Brain pericyte (primary cell): ENCODE data around the gene ASB7.
A peak's percentile ranks its signal among the peaks of the same experiment; 100 is the strongest.

Experiments used
- DNase-seq: peaks from one replicate; pipeline ENCODE4 v3.0.0-alpha.2; 2012; ENCODE audit warnings: low read depth, low spot score

ASB7 gene

GRCh38 chr15:100596792-100597191, 5.6 kb upstream of the ASB7 start:
- no peak for DNase-seq

- no peak for DNase-seq
Observed at GRCh38 chr15:100597862-100598261, 4.5 kb upstream of the ASB7 start.

- no peak for DNase-seq
Observed at GRCh38 chr15:100598655-100599054, 3.7 kb upstream of the ASB7 start.

- no peak for DNase-seq
Observed at GRCh38 chr15:100601163-100601562, 1.2 kb upstream of the ASB7 start.

- no peak for DNase-seq
Observed at GRCh38 chr15:100601617-100602063, 749 bp upstream of the ASB7 start.

- no peak for DNase-seq
Observed at GRCh38 chr15:100602823-100603393, 519 bp downstream of the ASB7 start.

GRCh38 chr15:100612539-100612938, 10.2 kb downstream of the ASB7 start:
- no peak for DNase-seq

- DNase-seq, result no peak
Observed at GRCh38 chr15:100613208-100613607, 10.8 kb downstream of the ASB7 start.

- DNase-seq, result no peak
Observed at GRCh38 chr15:100614336-100614735, 11.9 kb downstream of the ASB7 start.

- no peak for DNase-seq
Observed at GRCh38 chr15:100614918-100615317, 12.5 kb downstream of the ASB7 start.

- no peak for DNase-seq
Observed at GRCh38 chr15:100615801-100616200, 13.4 kb downstream of the ASB7 start.

GRCh38 chr15:100616700-100617099, 14.3 kb downstream of the ASB7 start:
- DNase-seq, result no peak

- DNase-seq, result no peak
Observed at GRCh38 chr15:100623301-100623700, 20.9 kb downstream of the ASB7 start.

- DNase-seq, result peak; percentile 77
Observed at GRCh38 chr15:100627789-100628395, 25.5 kb downstream of the ASB7 start.

- no peak for DNase-seq
Observed at GRCh38 chr15:100628746-100629145, 26.4 kb downstream of the ASB7 start.

- DNase-seq, result no peak
Observed at GRCh38 chr15:100631831-100632230, 29.4 kb downstream of the ASB7 start.

GRCh38 chr15:100633763-100634075, 31.3 kb downstream of the ASB7 start:
- no peak for DNase-seq

- no peak for DNase-seq
Observed at GRCh38 chr15:100635406-100636071, 33.1 kb downstream of the ASB7 start.

- DNase-seq, result no peak
Observed at GRCh38 chr15:100638177-100638730, 35.9 kb downstream of the ASB7 start.

GRCh38 chr15:100642213-100642949, 40.0 kb downstream of the ASB7 start:
- no peak for DNase-seq

- DNase-seq, result no peak
Observed at GRCh38 chr15:100642950-100643338, 40.6 kb downstream of the ASB7 start.

- no peak for DNase-seq
Observed at GRCh38 chr15:100645671-100646070, 43.3 kb downstream of the ASB7 start.
